Myocyte (in vitro differentiated cells): ENCODE measurements around the gene ARMC5. TPM values are rescaled to one million over a fixed set of nuclear protein-coding genes. Genes with fewer than 3 reads are reported as not detected.
"Not testable (repeated sequence)": the region's sequence is repeated elsewhere in the genome, so short reads cannot be mapped to it uniquely, and the experiment has no call there.

ENCODE experiments used
- DNase-seq: peaks from one replicate; pipeline ENCODE4 v3.0.0-alpha.2; 2012; ENCODE audit warnings: low read depth
- total RNA-seq: library from RNA; depleted of rRNA; stranded (reverse); fragments of >200 nt; gene quantifications from 2 replicates; pipeline ENCODE4 v1.2.3, GENCODE V29; 2014

ARMC5 gene
- total RNA-seq, 1 donor from 2014 or later, result 21.5 TPM

DNA sequence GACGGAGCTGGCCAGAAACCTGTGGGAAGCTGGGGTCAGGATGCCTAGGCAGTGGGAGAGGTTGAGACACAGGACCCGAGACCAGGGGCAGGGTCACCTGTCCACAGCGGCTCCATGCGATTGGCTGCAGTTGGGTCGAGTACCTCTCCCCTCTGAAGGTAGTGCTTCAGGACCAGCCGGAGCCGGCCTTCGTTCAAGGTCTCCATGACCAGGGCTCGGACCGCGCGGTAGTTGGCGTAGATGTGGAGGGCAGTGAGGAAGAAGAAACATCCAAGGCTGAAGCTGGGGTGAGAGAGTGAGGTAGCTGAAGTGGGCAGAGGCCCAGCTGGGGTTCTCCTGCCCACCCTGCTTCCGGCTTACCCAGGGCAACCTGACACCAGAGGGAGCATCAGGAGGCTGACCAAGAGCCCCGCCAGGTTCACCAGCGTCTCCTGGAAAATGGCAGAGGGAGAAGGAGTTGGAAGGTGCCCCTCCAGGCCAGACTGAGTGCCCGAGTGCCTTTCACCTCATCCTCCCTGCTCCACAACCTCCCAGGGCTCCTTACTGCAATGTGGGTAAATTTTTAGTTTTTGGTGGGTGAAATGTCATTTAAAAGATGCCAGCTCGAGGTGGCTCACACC is 34.3 kb downstream of the ARMC5 start:
- DNase-seq, result no peak

DNA sequence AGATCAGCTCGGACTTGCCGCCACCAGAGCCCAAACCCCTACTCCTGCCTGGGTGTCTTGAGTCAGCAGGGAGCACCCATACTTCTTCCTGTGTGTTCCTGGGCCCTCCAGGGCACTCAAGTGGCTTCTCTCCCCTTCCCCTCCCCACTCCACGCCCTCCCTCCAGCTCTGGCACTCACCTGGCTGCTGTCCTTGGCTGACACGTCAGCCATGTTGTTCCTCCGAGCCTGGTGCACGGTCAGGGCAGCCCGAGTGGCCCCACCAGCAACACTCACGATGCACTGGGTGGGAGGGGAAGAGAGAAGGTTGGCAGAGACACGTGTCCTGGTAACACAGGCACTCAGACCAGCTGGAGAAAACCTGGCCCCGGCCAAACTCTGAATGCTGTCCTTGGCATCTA is 37.4 kb downstream of the ARMC5 start:
- DNase-seq, result no peak

DNA sequence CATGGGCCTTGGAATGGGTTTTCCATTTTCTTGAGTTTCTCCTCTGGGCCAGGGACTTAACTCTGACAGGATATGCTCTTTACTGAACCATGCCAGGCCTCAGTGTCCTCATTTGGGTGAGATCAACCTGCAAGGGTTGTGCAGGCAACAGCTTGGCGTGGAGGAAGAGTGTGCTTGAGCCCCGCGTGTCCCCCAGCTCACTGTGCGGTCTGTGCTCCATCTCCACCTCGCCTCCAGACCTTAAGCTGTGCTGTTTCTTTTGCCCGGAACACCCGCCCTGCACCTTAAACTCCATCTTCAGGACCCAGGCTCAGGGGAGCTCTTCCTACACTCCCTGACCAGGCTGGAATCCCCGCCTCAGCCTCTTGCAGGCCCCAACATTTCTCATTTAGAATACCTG is 39.2 kb downstream of the ARMC5 start:
- DNase-seq, result no peak

- no peak for DNase-seq
These were observed 40.6 kb downstream of the ARMC5 start for GRCh38 chr16:31499928-31500327.

DNA sequence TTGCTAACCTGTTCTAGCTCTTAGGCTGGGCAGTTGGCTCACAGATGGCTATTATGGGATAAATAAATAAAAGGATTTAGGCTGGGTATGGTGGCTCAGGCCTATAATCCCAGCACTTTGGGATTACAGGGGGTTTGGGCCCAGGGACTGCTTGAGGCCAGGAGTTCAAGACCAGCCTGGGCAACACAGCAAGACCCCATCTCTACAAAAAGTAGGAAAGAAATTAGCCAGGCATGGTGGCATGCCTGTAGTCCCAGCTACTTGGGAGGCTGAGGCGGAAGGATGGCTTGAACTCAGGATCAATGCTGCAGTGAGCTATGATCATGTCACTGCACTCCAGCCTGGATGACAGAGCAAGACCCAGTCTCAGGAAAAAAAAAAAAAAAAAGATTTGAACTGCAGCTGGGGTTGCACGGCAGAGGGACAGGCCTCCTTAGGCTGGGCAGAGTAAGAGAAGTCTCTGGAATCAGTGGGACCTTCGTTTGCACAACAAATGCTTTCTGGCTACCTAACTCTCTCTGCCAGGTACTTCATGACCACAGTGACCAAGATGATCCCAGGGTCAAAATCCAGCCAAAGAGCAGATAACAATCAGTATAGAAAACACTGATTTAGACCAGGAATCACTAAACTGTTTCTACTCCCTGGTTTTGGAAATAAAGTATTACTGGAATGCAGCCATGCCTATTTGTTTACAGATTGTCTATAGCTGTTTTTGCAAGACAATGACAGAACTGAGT is 42.1 kb downstream of the ARMC5 start:
- no peak for DNase-seq

DNA sequence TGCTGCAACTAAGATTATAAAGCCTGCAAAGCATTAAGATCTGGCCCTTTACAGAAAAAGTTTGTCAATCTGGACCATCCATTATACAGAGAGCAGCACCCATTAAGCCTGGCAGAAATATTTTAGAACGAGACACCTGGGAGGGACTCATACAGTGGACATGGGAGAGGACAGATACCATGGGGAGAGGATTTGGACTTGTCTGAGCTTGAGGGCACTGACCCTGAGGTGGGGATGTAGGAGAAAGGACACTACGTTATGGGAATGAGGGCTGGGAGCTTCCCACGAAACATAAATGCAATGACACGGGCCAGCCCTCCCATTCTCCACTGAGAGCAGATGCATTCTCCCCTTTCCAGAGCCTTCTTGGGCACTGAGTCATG is 42.7 kb downstream of the ARMC5 start:
- DNase-seq, result no peak

DNA sequence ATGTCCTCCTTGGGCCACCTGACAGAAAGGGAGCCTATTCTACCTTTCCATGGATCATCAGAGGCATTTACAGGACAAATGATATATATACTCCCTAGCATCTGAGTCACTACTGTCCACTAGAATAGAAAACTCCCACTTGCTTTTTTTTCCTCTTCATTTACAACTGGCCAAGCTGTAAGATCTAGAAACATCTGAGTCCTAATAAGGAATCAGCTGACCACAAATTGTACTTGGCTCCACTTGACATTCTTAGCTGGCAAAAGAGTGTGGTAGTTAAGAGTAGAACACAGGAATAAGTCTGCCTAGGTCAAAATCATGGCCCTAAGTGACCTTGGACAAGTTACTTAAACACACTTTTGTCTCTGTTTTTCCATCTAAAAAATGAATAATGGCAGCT is 43.7 kb downstream of the ARMC5 start:
- no peak for DNase-seq

- DNase-seq, result not testable (repeated sequence)
These were observed 44.3 kb downstream of the ARMC5 start for GRCh38 chr16:31503555-31503954.

- DNase-seq, result no peak
These were observed 44.9 kb downstream of the ARMC5 start for GRCh38 chr16:31504159-31504558.

- no peak for DNase-seq
These were observed 46.2 kb downstream of the ARMC5 start for GRCh38 chr16:31505483-31505882.

DNA sequence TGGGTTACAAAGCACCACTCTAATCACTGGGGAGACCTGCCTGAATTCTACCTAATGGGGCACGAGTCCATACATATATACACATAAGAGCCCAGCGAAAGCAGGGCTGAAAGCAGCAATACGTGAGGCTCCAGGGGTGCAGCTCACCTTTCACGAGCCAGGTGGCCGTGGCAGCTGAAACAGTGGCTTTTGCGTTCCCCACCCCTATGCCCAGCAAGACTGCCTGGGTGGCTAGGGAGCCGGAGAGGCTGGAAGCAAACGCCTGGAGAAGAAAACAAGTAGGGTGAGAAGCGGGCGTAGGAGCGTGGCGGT is 48.3 kb downstream of the ARMC5 start:
- DNase-seq, result no peak

GRCh38 chr16:31507929-31508705 is 48.8 kb downstream of the ARMC5 start, which contains the start of gene RUSF1:
TSS of gene RUSF1 (minus strand) at chr16:31508391. CDS start at chr16:31508373, 18 bp downstream.
- peak; percentile 90 for DNase-seq

- peak; percentile 48 for DNase-seq
These were observed 49.5 kb downstream of the ARMC5 start for GRCh38 chr16:31508706-31509195.

GRCh38 chr16:31513126-31513525 is 53.8 kb downstream of the ARMC5 start:
- DNase-seq, result peak; percentile 90

DNA sequence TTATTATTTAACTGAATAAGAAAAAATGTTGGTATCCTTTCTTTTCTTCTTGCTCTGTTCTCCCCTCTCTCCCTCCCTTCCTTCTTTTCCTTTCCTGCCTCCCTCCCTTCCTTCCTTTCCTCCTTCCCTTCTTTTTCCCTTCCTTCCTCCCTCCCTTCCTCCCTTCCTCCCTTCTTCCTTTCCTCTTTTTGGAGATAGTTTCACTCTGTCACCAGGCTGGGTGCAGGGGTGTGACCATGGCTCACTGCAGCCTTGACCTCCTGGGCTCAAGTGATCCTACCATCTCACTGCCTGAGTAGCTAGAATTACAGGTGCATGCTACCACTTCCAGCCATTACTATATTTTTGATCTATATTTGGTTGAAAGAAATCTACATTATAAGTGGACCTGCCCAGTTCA is 54.6 kb downstream of the ARMC5 start:
- no peak for DNase-seq

Other genes starting within 250 kb of the ARMC5 start
- gene TRIM72, start 245.4 kb upstream of the ARMC5 start, total RNA-seq, result 331 and 408 TPM in 2 replicates
- gene PYDC1, start 242.4 kb upstream of the ARMC5 start, total RNA-seq, result not detected in 2 replicates
- 0.13 and 0.62 TPM in 2 replicates for gene ITGAM, start 199.5 kb upstream of the ARMC5 start, total RNA-seq
- 0.40 TPM in 1 of 2 replicates, not detected in the other for gene ITGAX, start 104.3 kb upstream of the ARMC5 start, total RNA-seq
- gene ITGAD, start 66.2 kb upstream of the ARMC5 start, total RNA-seq, result not detected in 2 replicates
- 68.6 and 227 TPM in 2 replicates for gene COX6A2, start 31.1 kb upstream of the ARMC5 start, total RNA-seq
- gene ZNF843, start 16.7 kb upstream of the ARMC5 start, total RNA-seq, result 1.8 and 2.2 TPM in 2 replicates
- 25.4 and 44.5 TPM in 2 replicates for gene TGFB1I1, start 12.7 kb downstream of the ARMC5 start, total RNA-seq
- gene SLC5A2, start 23.6 kb downstream of the ARMC5 start, total RNA-seq, result 0.05 TPM in 1 of 2 replicates, not detected in the other
- gene RUSF1, start 48.9 kb downstream of the ARMC5 start, total RNA-seq, result 52.6 and 58.9 TPM in 2 replicates
- not detected in 2 replicates for gene AHSP, start 68.4 kb downstream of the ARMC5 start, total RNA-seq